22Rv1 (cell line): ENCODE data around the gene CCND1.
"Not testable (repeated sequence)": the region's sequence is repeated elsewhere in the genome, so short reads cannot be mapped to it uniquely, and the experiment has no call there.

ENCODE experiments used
- H3K27ac ChIP-seq: fragments of 450-650 bp; 2 replicates; pipeline ENCODE4 v1.5.1; 2017
- CTCF ChIP-seq: fragments of 450-650 bp; IDR thresholded peaks from 2 replicates; pipeline ENCODE4 v1.5.1; 2017; ENCODE audit warnings: mild to moderate bottlenecking
- ZFX ChIP-seq: fragments of 450-650 bp; IDR thresholded peaks from 2 replicates; pipeline ENCODE4 v1.6.1; 2017; ENCODE audit warnings: antibody characterized with exemption, borderline replicate concordance

Gene CCND1

GRCh38 chr11:69620683-69621290, 20.2 kb upstream of the CCND1 start:
- no peak for TF ChIP-seq ZFX
- no peak for TF ChIP-seq CTCF
- H3K27ac ChIP-seq = no peak overlapping the region

- not testable (repeated sequence) for H3K27ac ChIP-seq
These were observed 18.8 kb upstream of the CCND1 start for GRCh38 chr11:69622097-69622681.

GRCh38 chr11:69624293-69624692, 16.7 kb upstream of the CCND1 start:
- no peak overlapping the region for H3K27ac ChIP-seq
- TF ChIP-seq CTCF = no peak
- TF ChIP-seq ZFX = no peak

GRCh38 chr11:69625476-69625875, 15.5 kb upstream of the CCND1 start:
- no peak overlapping the region for H3K27ac ChIP-seq
- no peak for TF ChIP-seq ZFX
- no peak for TF ChIP-seq CTCF

- no peak overlapping the region for H3K27ac ChIP-seq
- TF ChIP-seq CTCF (no peak), ZFX (no peak)
These were observed 13.4 kb upstream of the CCND1 start for GRCh38 chr11:69627551-69627950.

- no peak overlapping the region for H3K27ac ChIP-seq
- no peak for TF ChIP-seq ZFX
- no peak for TF ChIP-seq CTCF
These were observed 10.9 kb upstream of the CCND1 start for GRCh38 chr11:69630017-69630416.

- TF ChIP-seq ZFX = no peak
- TF ChIP-seq CTCF = no peak
- H3K27ac ChIP-seq = no peak overlapping the region
These were observed 10.5 kb upstream of the CCND1 start for GRCh38 chr11:69630424-69630823.

- no peak for TF ChIP-seq ZFX
- TF ChIP-seq CTCF = no peak
- H3K27ac ChIP-seq = no peak overlapping the region
These were observed 8.1 kb upstream of the CCND1 start for GRCh38 chr11:69632900-69633299.
